Epithelial cell of proximal tubule (primary cell): ENCODE measurements around the gene RAP1GAP. TPM values are rescaled to one million over a fixed set of nuclear protein-coding genes. Genes with fewer than 3 reads are reported as not detected.
A peak's percentile ranks its signal among the peaks of the same experiment; 100 is the strongest.

Source experiments
- DNase-seq: peaks from one replicate; pipeline ENCODE4 v3.0.0-alpha.2; 2011; ENCODE audit warnings: low read depth
- H3K4me3 ChIP-seq: 2 replicates; pipeline ENCODE4 v1.5.1; 2011; ENCODE audit warnings: low read depth, mild to moderate bottlenecking, low read length
- CTCF ChIP-seq: conservative IDR thresholded peaks from 2 replicates; pipeline ENCODE4 v1.5.1; 2012; ENCODE audit warnings: low read depth, mild to moderate bottlenecking, low read length
- total RNA-seq: library from RNA; depleted of rRNA; stranded (reverse); fragments of >200 nt; gene quantifications from 2 replicates; pipeline ENCODE4 v1.2.3, GENCODE V29; 2015

The RAP1GAP gene
- total RNA-seq, 1 donor from 2014 or later: 2.4 TPM

- H3K4me3 ChIP-seq: no peak overlapping the region
- DNase-seq: no peak
- no peak for TF ChIP-seq CTCF
Measured at GRCh38 chr1:21670956-21671902, 2.1 kb upstream of the RAP1GAP start.

GRCh38 chr1:21670059-21670881, 1.1 kb upstream of the RAP1GAP start:
- no peak for TF ChIP-seq CTCF
- no peak for DNase-seq
- H3K4me3 ChIP-seq: no peak overlapping the region

GRCh38 chr1:21668951-21669257, 253 bp downstream of the RAP1GAP start:
- no peak for TF ChIP-seq CTCF
- H3K4me3 ChIP-seq: peak overlapping the region; percentile 40

GRCh38 chr1:21668232-21668950, 766 bp downstream of the RAP1GAP start:
- peak overlapping the region; percentile 40 for H3K4me3 ChIP-seq
- TF ChIP-seq CTCF: peak; percentile 6
- no peak for DNase-seq

More at GRCh38 chr1:21668951-21669257, 253 bp downstream of the RAP1GAP start:
- no peak for DNase-seq

GRCh38 chr1:21667348-21668231, 1.6 kb downstream of the RAP1GAP start:
- DNase-seq: no peak
- no peak overlapping the region for H3K4me3 ChIP-seq
- no peak for TF ChIP-seq CTCF
